ENCODE measurements around the gene C19orf44. TPM values are rescaled to one million over a fixed set of nuclear protein-coding genes. Genes with fewer than 3 reads are reported as not detected.
"Not testable (repeated sequence)": the region's sequence is repeated elsewhere in the genome, so short reads cannot be mapped to it uniquely, and the experiment has no call there.

The C19orf44 gene
- total RNA-seq, 1 donor from 2014 or later, result 7.4 TPM

DNA sequence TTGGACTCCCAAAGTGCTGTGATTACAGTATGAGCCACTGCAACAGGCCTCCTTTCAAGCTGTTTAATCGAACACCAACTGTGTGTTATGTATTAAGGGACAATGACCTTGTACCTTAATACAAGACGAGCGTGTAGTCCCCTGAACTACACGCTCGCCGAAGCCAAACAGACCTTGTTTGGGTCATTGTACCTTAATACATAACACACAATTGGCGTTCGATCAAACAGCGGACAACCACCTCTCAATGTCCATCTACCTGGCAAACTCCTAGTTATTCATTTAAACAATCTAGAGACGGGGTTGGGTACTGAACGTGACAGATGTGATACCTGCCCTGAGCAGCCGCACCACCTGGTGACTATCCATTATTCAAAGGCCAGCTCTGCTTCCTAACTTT is 44.8 kb downstream of the C19orf44 start:
- H3K36me3 ChIP-seq, result peaks cover 0 to 15% of the 10 kb centered on the region in 2 donors
- no peak for TF ChIP-seq CTCF (IDR thresholded peaks at IDR 0.05)
- TF ChIP-seq POLR2AphosphoS5 (IDR thresholded peaks at IDR 0.05; ENCODE audit: insufficient read depth in 1 of 2, low read depth in 1 of 2), result no peak
- no peak for TF ChIP-seq POLR2A (IDR thresholded peaks at IDR 0.05)
- H3K4me3 ChIP-seq, result peak overlapping the region; percentile 69 to 92
- peaks cover 54% of the 10 kb centered on the region for H3K4me1 ChIP-seq
- no peak for DNase-seq (ENCODE audit: extremely low spot score in 2 of 2)
- intact Hi-C loops (cut with DNase I), result no loop called here
- no peaks in the 10 kb centered on the region for H3K9me3 ChIP-seq
- H3K27me3 ChIP-seq, result no peaks in the 10 kb centered on the region
- H3K27ac ChIP-seq, result no peak overlapping the region

GRCh38 chr19:16541526-16542044 is 45.4 kb downstream of the C19orf44 start:
- H3K9me3 ChIP-seq, result no peaks in the 10 kb centered on the region
- intact Hi-C loops (cut with DNase I), result no loop called here
- peak overlapping the region; percentile 76 for H3K27ac ChIP-seq
- peaks cover 0 to 13% of the 10 kb centered on the region in 2 donors for H3K36me3 ChIP-seq
- peak overlapping the region; percentile 69 to 92 for H3K4me3 ChIP-seq
- peaks cover 54% of the 10 kb centered on the region for H3K4me1 ChIP-seq
- DNase-seq (ENCODE audit: extremely low spot score in 2 of 2), result peak in 1 of 2 donors; percentile 79
- no peaks in the 10 kb centered on the region for H3K27me3 ChIP-seq
- TF ChIP-seq CTCF (IDR thresholded peaks at IDR 0.05) (no peak), POLR2A (IDR thresholded peaks at IDR 0.05) (no peak), POLR2AphosphoS5 (IDR thresholded peaks at IDR 0.05; ENCODE audit: insufficient read depth in 1 of 2, low read depth in 1 of 2) (no peak)

DNA sequence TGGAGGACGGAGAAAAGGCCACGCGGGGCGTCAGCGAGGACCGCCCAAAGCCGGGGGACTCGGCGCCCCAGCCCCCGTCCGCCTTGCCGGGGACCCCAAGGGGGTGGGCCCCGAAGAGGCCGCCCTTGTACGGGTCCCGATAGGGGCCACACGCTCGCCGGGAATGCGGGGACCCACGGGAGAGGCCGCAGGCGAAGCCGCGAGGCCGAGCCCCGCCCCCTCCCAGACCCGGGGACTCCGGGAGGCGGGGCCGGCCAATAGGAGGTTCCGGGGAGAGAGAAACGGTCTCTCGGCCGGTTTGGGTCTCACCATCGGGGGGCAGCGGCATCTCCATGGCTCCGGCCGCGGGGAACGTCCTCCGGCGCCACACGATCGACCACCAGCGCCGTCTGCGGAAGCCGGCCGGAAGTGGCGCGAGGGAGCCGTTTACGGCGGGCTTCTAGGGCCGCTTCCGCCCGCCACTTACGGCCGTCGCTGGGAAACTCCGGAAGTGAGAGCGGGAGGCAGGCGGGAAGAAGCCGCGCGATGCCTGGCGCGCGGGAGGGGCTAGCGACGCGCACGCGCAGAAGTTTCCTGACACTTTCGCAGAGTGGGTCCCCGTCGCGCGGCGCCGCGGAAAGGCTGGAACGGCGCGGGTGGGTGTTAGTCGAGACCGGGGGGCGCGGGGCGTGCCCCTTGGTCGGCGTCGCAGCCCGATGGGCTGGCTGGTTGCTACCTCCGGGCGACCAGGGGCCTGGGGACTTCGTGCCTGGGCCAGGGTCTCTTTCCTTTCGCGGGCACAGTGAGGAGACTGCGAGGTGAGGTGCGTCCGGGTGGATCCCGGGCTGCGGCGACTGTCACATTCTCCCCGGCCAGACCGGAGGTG is 46.1 kb downstream of the C19orf44 start, which contains the start of gene CHERP:
TSS of gene CHERP (minus strand) at position 393 of the 865 bp plus-strand sequence. CDS start at position 334, 59 bp downstream.
- Histone ChIP-seq H3K9me3 (no peaks in the 10 kb centered on the region), H3K27me3 (no peaks in the 10 kb centered on the region), H3K27ac (peak within 1 kb of the TSS; percentile 76), H3K36me3 (peaks cover 0 to 13% of the 10 kb centered on the region in 2 donors), H3K4me1 (peaks cover 54% of the 10 kb centered on the region), H3K4me3 (peak within 1 kb of the TSS; percentile 69 to 92)
- intact Hi-C loops (cut with DNase I), result no loop called here
- TF ChIP-seq POLR2A (IDR thresholded peaks at IDR 0.05) (peak in 1 of 2 donors; percentile 50), POLR2AphosphoS5 (IDR thresholded peaks at IDR 0.05; ENCODE audit: insufficient read depth in 1 of 2, low read depth in 1 of 2) (peak; percentile 96), CTCF (IDR thresholded peaks at IDR 0.05) (no peak)
- peak in 1 of 2 donors; percentile 86 for DNase-seq (ENCODE audit: extremely low spot score in 2 of 2)

DNA sequence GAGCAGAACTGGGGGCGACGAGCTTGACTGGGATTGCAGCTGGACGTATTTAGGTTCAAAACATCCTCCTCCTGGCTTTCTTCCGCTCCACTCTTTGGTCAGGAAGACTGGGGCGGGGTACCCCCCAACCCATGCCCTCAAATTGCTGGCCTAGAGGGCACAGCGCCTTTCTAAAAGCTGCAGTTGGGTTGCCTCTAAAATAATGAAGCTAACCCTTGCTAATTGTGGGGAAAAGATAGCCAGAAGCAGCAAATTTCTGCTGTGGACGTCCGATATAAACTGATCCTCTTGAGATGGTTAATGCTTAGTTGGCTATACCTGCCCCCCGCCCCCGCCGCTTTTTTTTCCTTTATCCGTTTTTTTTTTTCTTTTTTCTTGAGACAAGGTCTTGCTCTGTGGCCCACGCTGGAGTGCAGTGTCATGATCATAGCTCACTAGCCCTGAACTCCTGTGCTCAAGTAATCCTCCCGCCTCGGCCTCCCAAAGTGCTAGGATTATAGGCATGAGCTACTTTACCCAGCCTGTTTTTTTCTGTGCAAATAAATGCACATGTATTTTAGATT is 46.8 kb downstream of the C19orf44 start:
- no peak for DNase-seq (ENCODE audit: extremely low spot score in 2 of 2)
- TF ChIP-seq CTCF (IDR thresholded peaks at IDR 0.05), result no peak
- no peak for TF ChIP-seq POLR2AphosphoS5 (IDR thresholded peaks at IDR 0.05; ENCODE audit: insufficient read depth in 1 of 2, low read depth in 1 of 2)
- no peak for TF ChIP-seq POLR2A (IDR thresholded peaks at IDR 0.05)
- peaks cover 52% of the 10 kb centered on the region for H3K4me1 ChIP-seq
- peaks cover 0 to 13% of the 10 kb centered on the region in 2 donors for H3K36me3 ChIP-seq
- no peaks in the 10 kb centered on the region for H3K9me3 ChIP-seq
- H3K27ac ChIP-seq, result peak overlapping the region; percentile 76
- H3K4me3 ChIP-seq, result peak overlapping the region; percentile 69 to 92
- intact Hi-C loops (cut with DNase I), result no loop called here
- no peaks in the 10 kb centered on the region for H3K27me3 ChIP-seq

- H3K9me3 ChIP-seq; H3K4me3 ChIP-seq; DNase-seq (ENCODE audit: extremely low spot score in 2 of 2); intact Hi-C loops (cut with DNase I); H3K27me3 ChIP-seq; H3K27ac ChIP-seq: not testable (repeated sequence)
- Histone ChIP-seq H3K4me1 (peaks cover 45% of the 10 kb centered on the region), H3K36me3 (peaks cover 0 to 12% of the 10 kb centered on the region in 2 donors)
These were observed 47.5 kb downstream of the C19orf44 start for GRCh38 chr19:16543734-16544133.

All from vagina (tissue), 2 donors.